PFSK-1 (cell line): ENCODE results near the gene GPR137B.

ENCODE experiments used
- FOXP2 ChIP-seq: optimal IDR thresholded peaks from 2 replicates; pipeline ENCODE3; 2011; ENCODE audit warnings: borderline replicate concordance, control low read depth, inconsistent platforms; ENCODE audit not compliant: insufficient read depth; ENCODE audit errors: extremely low read length, extremely low read depth
- POLR2AphosphoS5 ChIP-seq: IDR thresholded peaks from 2 replicates; pipeline ENCODE4 v1.6.1; 2012; ENCODE audit warnings: low read depth, mild to moderate bottlenecking, control low read depth, low read length, moderate library complexity
- SIN3A ChIP-seq: IDR thresholded peaks from 2 replicates; pipeline ENCODE4 v1.6.1; 2012; ENCODE audit warnings: mild to moderate bottlenecking, low read length, moderate library complexity, borderline replicate concordance; ENCODE audit not compliant: insufficient read depth
- TAF1 ChIP-seq: IDR thresholded peaks from 2 replicates; pipeline ENCODE4 v1.6.1; 2012; ENCODE audit warnings: low read length, control low read depth, borderline replicate concordance; ENCODE audit not compliant: insufficient read depth
- TF ChIP-seq, protein P1 (sequence below), 2 experiments: IDR thresholded peaks; 2 replicates each; pipeline versions ENCODE4 v1.6.1 to v1.8.0; 2011 to 2012; ENCODE audit warnings: low read depth in 2 of 2, low read length in 2 of 2, control low read depth in 1 of 2, inconsistent platforms in 1 of 2, mild to moderate bottlenecking in 1 of 2, moderate library complexity in 1 of 2; ENCODE audit not compliant: insufficient read depth in 1 of 2

DNA sequence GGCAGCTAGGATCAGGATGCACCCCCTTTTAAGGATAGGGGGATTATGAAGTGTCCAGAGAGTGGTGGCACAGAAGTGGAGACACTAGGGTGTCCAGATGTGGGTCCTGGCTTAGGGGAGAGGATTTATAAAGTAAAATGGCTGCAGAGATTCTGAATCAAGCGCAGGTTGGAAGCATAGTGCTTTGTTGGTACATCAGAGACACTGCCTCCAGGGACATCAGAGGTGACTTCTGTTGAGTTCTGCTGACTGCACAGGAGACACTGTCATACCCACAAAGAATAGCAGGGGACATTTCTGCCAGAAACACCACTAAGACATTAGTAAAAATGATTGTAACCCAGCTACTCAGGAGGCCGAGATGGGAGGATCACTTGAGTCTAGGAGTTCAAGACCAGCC is 16.4 kb downstream of the GPR137B start:
- TF ChIP-seq POLR2AphosphoS5 (no peak), TAF1 (no peak), SIN3A (no peak), FOXP2 (no peak)
- TF ChIP-seq, protein P1, sequence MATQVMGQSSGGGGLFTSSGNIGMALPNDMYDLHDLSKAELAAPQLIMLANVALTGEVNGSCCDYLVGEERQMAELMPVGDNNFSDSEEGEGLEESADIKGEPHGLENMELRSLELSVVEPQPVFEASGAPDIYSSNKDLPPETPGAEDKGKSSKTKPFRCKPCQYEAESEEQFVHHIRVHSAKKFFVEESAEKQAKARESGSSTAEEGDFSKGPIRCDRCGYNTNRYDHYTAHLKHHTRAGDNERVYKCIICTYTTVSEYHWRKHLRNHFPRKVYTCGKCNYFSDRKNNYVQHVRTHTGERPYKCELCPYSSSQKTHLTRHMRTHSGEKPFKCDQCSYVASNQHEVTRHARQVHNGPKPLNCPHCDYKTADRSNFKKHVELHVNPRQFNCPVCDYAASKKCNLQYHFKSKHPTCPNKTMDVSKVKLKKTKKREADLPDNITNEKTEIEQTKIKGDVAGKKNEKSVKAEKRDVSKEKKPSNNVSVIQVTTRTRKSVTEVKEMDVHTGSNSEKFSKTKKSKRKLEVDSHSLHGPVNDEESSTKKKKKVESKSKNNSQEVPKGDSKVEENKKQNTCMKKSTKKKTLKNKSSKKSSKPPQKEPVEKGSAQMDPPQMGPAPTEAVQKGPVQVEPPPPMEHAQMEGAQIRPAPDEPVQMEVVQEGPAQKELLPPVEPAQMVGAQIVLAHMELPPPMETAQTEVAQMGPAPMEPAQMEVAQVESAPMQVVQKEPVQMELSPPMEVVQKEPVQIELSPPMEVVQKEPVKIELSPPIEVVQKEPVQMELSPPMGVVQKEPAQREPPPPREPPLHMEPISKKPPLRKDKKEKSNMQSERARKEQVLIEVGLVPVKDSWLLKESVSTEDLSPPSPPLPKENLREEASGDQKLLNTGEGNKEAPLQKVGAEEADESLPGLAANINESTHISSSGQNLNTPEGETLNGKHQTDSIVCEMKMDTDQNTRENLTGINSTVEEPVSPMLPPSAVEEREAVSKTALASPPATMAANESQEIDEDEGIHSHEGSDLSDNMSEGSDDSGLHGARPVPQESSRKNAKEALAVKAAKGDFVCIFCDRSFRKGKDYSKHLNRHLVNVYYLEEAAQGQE (IDR thresholded peaks at IDR 0.05; ENCODE audit: insufficient read depth in 1 of 2, low read depth in 2 of 2, low read length in 2 of 2) = no peak
